Measurements from ENCODE around the gene DNAJA2. TPM values are rescaled to one million over a fixed set of nuclear protein-coding genes. Genes with fewer than 3 reads are reported as not detected.

The DNAJA2 gene
- total and polyA plus RNA-seq, 9 of the 15 experiments (the other 6 are each of a cell fraction or from before 2014, with no cell fraction given), result 24.1 to 75.9 (median 50.7) TPM

DNA sequence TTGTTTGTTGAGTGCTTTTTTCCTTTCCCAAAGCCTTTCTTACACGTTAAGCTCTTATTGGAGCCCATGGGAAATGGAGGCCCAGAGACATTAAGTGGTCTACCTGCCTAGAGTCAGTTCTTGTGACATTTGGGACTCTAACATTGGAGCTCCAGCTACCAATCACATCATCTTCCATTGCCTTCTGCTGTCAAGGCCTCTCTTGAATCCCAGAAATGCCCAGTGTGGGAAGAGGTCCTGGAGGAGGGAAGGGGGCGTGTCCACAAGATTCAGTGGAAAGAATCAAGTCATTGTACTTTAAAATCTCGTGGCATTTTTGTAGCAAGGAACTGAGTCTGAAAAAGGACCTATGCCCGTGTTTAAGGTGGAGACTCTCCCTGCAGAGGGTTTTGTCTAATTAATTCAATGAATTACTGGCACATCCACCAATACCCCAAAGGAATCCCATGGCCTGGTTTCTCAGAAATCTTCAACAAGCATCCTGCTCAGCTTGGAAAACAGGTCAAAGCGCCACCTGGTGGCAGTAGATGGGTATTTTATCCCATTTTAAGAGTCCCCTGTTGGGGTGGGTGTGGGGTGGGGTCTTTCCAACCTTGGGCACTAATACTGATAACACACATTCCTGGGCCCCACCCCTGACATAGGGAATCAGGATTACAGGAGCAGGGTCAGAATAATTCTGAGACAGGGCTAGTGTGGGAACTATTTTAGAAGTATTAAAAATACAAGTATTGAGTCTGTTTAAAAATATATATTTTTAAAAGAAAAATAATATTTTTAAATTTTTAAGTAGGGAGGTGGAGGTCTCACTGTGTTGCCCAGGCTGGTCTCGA lies 64.7 kb downstream of the DNAJA2 start (continued):
- TF ChIP-seq, protein P1, sequence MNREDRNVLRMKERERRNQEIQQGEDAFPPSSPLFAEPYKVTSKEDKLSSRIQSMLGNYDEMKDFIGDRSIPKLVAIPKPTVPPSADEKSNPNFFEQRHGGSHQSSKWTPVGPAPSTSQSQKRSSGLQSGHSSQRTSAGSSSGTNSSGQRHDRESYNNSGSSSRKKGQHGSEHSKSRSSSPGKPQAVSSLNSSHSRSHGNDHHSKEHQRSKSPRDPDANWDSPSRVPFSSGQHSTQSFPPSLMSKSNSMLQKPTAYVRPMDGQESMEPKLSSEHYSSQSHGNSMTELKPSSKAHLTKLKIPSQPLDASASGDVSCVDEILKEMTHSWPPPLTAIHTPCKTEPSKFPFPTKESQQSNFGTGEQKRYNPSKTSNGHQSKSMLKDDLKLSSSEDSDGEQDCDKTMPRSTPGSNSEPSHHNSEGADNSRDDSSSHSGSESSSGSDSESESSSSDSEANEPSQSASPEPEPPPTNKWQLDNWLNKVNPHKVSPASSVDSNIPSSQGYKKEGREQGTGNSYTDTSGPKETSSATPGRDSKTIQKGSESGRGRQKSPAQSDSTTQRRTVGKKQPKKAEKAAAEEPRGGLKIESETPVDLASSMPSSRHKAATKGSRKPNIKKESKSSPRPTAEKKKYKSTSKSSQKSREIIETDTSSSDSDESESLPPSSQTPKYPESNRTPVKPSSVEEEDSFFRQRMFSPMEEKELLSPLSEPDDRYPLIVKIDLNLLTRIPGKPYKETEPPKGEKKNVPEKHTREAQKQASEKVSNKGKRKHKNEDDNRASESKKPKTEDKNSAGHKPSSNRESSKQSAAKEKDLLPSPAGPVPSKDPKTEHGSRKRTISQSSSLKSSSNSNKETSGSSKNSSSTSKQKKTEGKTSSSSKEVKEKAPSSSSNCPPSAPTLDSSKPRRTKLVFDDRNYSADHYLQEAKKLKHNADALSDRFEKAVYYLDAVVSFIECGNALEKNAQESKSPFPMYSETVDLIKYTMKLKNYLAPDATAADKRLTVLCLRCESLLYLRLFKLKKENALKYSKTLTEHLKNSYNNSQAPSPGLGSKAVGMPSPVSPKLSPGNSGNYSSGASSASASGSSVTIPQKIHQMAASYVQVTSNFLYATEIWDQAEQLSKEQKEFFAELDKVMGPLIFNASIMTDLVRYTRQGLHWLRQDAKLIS (CRISPR knock-in tag; IDR thresholded peaks at IDR 0.05), result no peak
- TF ChIP-seq ZBTB7A (IDR thresholded peaks at IDR 0.05; ENCODE audit: borderline replicate concordance, control insufficient read depth, low read depth, low read length), result peak; percentile 90
- no peak for TF ChIP-seq EZH2 (IDR thresholded peaks at IDR 0.05; ENCODE audit: borderline replicate concordance, low read depth, low read length)
- peak; percentile 53 to 71 for TF ChIP-seq RAD21 (CRISPR knock-in tag; conservative IDR thresholded peaks at IDR 0.05 in 1 of 2, IDR thresholded peaks at IDR 0.05 in 1 of 2)
- TF ChIP-seq EHMT2 (IDR thresholded peaks at IDR 0.05), result no peak
- TF ChIP-seq SMC3 (conservative IDR thresholded peaks at IDR 0.05; ENCODE audit: insufficient read depth, low read depth, low read length), result peak; percentile 78
- no peak for TF ChIP-seq ETV6 (IDR thresholded peaks at IDR 0.05; ENCODE audit: borderline replicate concordance in 1 of 2, low read depth in 2 of 2, low read length in 1 of 2)
- no peak for TF ChIP-seq ETV6 (CRISPR knock-in tag; IDR thresholded peaks at IDR 0.05; ENCODE audit: borderline replicate concordance)
- TF ChIP-seq, protein P2, sequence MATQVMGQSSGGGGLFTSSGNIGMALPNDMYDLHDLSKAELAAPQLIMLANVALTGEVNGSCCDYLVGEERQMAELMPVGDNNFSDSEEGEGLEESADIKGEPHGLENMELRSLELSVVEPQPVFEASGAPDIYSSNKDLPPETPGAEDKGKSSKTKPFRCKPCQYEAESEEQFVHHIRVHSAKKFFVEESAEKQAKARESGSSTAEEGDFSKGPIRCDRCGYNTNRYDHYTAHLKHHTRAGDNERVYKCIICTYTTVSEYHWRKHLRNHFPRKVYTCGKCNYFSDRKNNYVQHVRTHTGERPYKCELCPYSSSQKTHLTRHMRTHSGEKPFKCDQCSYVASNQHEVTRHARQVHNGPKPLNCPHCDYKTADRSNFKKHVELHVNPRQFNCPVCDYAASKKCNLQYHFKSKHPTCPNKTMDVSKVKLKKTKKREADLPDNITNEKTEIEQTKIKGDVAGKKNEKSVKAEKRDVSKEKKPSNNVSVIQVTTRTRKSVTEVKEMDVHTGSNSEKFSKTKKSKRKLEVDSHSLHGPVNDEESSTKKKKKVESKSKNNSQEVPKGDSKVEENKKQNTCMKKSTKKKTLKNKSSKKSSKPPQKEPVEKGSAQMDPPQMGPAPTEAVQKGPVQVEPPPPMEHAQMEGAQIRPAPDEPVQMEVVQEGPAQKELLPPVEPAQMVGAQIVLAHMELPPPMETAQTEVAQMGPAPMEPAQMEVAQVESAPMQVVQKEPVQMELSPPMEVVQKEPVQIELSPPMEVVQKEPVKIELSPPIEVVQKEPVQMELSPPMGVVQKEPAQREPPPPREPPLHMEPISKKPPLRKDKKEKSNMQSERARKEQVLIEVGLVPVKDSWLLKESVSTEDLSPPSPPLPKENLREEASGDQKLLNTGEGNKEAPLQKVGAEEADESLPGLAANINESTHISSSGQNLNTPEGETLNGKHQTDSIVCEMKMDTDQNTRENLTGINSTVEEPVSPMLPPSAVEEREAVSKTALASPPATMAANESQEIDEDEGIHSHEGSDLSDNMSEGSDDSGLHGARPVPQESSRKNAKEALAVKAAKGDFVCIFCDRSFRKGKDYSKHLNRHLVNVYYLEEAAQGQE (IDR thresholded peaks at IDR 0.05; ENCODE audit: borderline replicate concordance), result peak; percentile 59; the same call in 1 of the 2 replicates
- TF ChIP-seq, protein P2 (CRISPR knock-in tag; IDR thresholded peaks at IDR 0.05; ENCODE audit: low read depth), result no peak
- TF ChIP-seq RAD51 (IDR thresholded peaks at IDR 0.05; ENCODE audit: borderline replicate concordance, low read depth), result no peak
- TF ChIP-seq, protein P3, sequence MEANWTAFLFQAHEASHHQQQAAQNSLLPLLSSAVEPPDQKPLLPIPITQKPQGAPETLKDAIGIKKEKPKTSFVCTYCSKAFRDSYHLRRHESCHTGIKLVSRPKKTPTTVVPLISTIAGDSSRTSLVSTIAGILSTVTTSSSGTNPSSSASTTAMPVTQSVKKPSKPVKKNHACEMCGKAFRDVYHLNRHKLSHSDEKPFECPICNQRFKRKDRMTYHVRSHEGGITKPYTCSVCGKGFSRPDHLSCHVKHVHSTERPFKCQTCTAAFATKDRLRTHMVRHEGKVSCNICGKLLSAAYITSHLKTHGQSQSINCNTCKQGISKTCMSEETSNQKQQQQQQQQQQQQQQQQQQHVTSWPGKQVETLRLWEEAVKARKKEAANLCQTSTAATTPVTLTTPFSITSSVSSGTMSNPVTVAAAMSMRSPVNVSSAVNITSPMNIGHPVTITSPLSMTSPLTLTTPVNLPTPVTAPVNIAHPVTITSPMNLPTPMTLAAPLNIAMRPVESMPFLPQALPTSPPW (CRISPR knock-in tag; IDR thresholded peaks at IDR 0.05), result peak; percentile 16; the same call in 1 of the 2 replicates
